ENCODE measurements around the gene GRPR.
A peak's percentile ranks its signal among the peaks of the same experiment; 100 is the strongest.
"Not testable (repeated sequence)": the region's sequence is repeated elsewhere in the genome, so short reads cannot be mapped to it uniquely, and the experiment has no call there.

The GRPR gene

GRCh38 chrX:16138108-16138427 lies 14.7 kb downstream of the GRPR start:
- no peak for DNase-seq

- DNase-seq, result no peak
These were observed 17.1 kb downstream of the GRPR start for GRCh38 chrX:16140448-16140847.

GRCh38 chrX:16140983-16141382 lies 17.6 kb downstream of the GRPR start:
- DNase-seq, result no peak

- DNase-seq, result no peak
These were observed 18.3 kb downstream of the GRPR start for GRCh38 chrX:16141422-16142245.

GRCh38 chrX:16142246-16142558 lies 18.8 kb downstream of the GRPR start:
- no peak for DNase-seq

GRCh38 chrX:16143968-16144367 lies 20.6 kb downstream of the GRPR start:
- no peak for DNase-seq

GRCh38 chrX:16144420-16144819 lies 21.1 kb downstream of the GRPR start:
- DNase-seq, result no peak

GRCh38 chrX:16145093-16145492 lies 21.7 kb downstream of the GRPR start:
- DNase-seq, result not testable (repeated sequence)

GRCh38 chrX:16145656-16146055 lies 22.3 kb downstream of the GRPR start:
- no peak for DNase-seq

GRCh38 chrX:16148896-16149295 lies 25.5 kb downstream of the GRPR start:
- DNase-seq, result no peak

GRCh38 chrX:16155581-16156096 lies 32.3 kb downstream of the GRPR start:
- DNase-seq, result no peak

GRCh38 chrX:16156692-16157331 lies 33.4 kb downstream of the GRPR start:
- no peak for DNase-seq

GRCh38 chrX:16160729-16161128 lies 37.4 kb downstream of the GRPR start:
- peak; percentile 87 for DNase-seq

- not testable (repeated sequence) for DNase-seq
These were observed 37.8 kb downstream of the GRPR start for GRCh38 chrX:16161173-16161572.

GRCh38 chrX:16162391-16162790 lies 39.0 kb downstream of the GRPR start:
- no peak for DNase-seq

GRCh38 chrX:16164748-16165147 lies 41.4 kb downstream of the GRPR start:
- no peak for DNase-seq

GRCh38 chrX:16167181-16167580 lies 43.8 kb downstream of the GRPR start, which contains the start of gene MAGEB17:
Gene MAGEB17, plus strand, starts transcription at chrX:16167481. Its CDS starts 2,902 bp downstream, at chrX:16170383.
- no peak for DNase-seq

GRCh38 chrX:16171039-16171438 lies 47.7 kb downstream of the GRPR start:
- no peak for DNase-seq

- no peak for DNase-seq
These were observed 48.6 kb downstream of the GRPR start for GRCh38 chrX:16171944-16172343.

- DNase-seq, result no peak
These were observed 49.0 kb downstream of the GRPR start for GRCh38 chrX:16172391-16172790.

- DNase-seq, result no peak
These were observed 52.1 kb downstream of the GRPR start for GRCh38 chrX:16175329-16176061.

- DNase-seq, result no peak
These were observed 53.9 kb downstream of the GRPR start for GRCh38 chrX:16177260-16177659.

GRCh38 chrX:16183843-16184242 lies 60.5 kb downstream of the GRPR start:
- DNase-seq, result not testable (repeated sequence)

- DNase-seq, result peak; percentile 84
These were observed 62.4 kb downstream of the GRPR start for GRCh38 chrX:16185725-16186136.
